Measurements from ENCODE around the gene MSI1. TPM values are rescaled to one million over a fixed set of nuclear protein-coding genes. Genes with fewer than 3 reads are reported as not detected.
A peak's percentile ranks its signal among the peaks of the same experiment; 100 is the strongest.

MSI1 gene
- total and polyA plus RNA-seq, 2 of the 13 experiments (the other 11 are each of a cell fraction or from before 2014, with no cell fraction given), result 0.09 to 0.46 TPM

DNA sequence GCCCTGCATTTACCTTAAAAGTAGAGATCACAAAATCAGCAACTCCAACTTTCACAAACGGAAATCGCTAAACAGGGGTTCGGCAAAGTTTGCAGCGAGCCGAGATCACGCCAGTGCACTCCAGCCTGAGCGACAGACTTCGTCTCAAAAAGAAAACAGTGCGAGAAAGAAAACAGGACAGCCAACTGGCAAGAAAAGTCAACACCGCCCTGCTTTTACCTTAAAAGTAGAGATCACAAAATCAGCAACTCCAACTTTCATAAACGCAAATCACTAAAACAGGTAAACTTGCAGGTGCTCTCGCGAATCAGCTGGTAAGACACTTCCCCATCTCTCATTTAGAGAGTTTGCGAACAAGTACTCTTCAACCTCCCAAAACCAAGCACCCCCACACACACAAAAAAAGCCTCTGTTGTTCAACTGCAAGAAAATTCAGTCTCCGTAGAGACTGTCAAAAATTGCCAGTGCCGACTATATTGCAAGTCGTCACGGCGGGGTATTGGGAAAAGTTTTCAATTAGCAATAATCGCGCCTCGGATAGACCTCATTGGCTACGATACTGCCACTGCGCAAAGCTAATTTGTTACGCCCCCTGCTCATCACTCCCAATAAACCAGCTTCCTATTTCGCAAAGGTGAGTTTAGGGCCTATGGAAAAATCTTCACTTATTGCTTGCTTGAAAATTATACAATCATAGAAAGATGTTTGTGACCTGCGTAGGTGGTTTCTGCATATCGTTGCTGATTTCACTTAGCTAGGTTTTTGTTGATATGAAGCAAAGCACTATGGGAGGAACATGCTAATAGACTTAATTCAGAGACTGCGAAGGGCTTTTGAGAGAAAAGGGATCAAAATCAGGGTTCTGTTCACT is 76.1 kb downstream of the MSI1 start, which contains the start of gene RNU4-1 (continued):
- TF ChIP-seq, protein P1, sequence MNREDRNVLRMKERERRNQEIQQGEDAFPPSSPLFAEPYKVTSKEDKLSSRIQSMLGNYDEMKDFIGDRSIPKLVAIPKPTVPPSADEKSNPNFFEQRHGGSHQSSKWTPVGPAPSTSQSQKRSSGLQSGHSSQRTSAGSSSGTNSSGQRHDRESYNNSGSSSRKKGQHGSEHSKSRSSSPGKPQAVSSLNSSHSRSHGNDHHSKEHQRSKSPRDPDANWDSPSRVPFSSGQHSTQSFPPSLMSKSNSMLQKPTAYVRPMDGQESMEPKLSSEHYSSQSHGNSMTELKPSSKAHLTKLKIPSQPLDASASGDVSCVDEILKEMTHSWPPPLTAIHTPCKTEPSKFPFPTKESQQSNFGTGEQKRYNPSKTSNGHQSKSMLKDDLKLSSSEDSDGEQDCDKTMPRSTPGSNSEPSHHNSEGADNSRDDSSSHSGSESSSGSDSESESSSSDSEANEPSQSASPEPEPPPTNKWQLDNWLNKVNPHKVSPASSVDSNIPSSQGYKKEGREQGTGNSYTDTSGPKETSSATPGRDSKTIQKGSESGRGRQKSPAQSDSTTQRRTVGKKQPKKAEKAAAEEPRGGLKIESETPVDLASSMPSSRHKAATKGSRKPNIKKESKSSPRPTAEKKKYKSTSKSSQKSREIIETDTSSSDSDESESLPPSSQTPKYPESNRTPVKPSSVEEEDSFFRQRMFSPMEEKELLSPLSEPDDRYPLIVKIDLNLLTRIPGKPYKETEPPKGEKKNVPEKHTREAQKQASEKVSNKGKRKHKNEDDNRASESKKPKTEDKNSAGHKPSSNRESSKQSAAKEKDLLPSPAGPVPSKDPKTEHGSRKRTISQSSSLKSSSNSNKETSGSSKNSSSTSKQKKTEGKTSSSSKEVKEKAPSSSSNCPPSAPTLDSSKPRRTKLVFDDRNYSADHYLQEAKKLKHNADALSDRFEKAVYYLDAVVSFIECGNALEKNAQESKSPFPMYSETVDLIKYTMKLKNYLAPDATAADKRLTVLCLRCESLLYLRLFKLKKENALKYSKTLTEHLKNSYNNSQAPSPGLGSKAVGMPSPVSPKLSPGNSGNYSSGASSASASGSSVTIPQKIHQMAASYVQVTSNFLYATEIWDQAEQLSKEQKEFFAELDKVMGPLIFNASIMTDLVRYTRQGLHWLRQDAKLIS (CRISPR knock-in tag; IDR thresholded peaks at IDR 0.05), result peak; percentile 88; the same call in 1 of the 2 replicates
- TF ChIP-seq ZNF800 (CRISPR knock-in tag; IDR thresholded peaks at IDR 0.05) (peak; percentile 85), STAG1 (CRISPR knock-in tag; IDR thresholded peaks at IDR 0.05) (0 out of 2 replicates have a peak, but pooled peaks have one; percentile 1), FOSL1 (CRISPR knock-in tag; IDR thresholded peaks at IDR 0.05; ENCODE audit: borderline replicate concordance) (no peak), EED (CRISPR knock-in tag; IDR thresholded peaks at IDR 0.05) (no peak), ZNF451 (CRISPR knock-in tag; IDR thresholded peaks at IDR 0.05) (0 out of 2 replicates have a peak, but pooled peaks have one; percentile 34), ZNF574 (CRISPR knock-in tag; IDR thresholded peaks at IDR 0.05) (peak; percentile 80), ZNF746 (CRISPR knock-in tag; IDR thresholded peaks at IDR 0.05) (no peak), MBD4 (IDR thresholded peaks at IDR 0.05; ENCODE audit: borderline replicate concordance, low read length) (peak; percentile 92), KDM5B (CRISPR knock-in tag; IDR thresholded peaks at IDR 0.05; ENCODE audit: borderline replicate concordance) (no peak), PHB2 (IDR thresholded peaks at IDR 0.05; ENCODE audit: partially characterized antibody) (no peak), POGZ (CRISPR knock-in tag; IDR thresholded peaks at IDR 0.05) (peak; percentile 57; the same call in 1 of the 2 replicates), DNMT3B (CRISPR knock-in tag; conservative IDR thresholded peaks at IDR 0.05) (no peak; the same call in 1 of the 2 replicates), HOXA9 (CRISPR knock-in tag; IDR thresholded peaks at IDR 0.05; ENCODE audit: borderline replicate concordance) (peak; percentile 82), TP53 (CRISPR knock-in tag; conservative IDR thresholded peaks at IDR 0.05) (peak; percentile 20; the same call in 1 of the 2 replicates), ZMAT5 (CRISPR knock-in tag; IDR thresholded peaks at IDR 0.05; ENCODE audit: borderline replicate concordance, low read depth) (no peak)
- TF ChIP-seq, protein P2, sequence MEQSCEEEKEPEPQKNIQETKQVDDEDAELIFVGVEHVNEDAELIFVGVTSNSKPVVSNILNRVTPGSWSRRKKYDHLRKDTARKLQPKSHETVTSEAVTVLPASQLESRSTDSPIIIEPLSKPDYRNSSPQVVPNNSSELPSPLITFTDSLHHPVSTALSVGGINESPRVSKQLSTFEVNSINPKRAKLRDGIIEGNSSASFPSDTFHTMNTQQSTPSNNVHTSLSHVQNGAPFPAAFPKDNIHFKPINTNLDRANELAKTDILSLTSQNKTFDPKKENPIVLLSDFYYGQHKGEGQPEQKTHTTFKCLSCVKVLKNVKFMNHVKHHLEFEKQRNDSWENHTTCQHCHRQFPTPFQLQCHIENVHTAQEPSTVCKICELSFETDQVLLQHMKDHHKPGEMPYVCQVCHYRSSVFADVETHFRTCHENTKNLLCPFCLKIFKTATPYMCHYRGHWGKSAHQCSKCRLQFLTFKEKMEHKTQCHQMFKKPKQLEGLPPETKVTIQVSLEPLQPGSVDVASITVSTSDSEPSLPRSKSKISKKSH (CRISPR knock-in tag; IDR thresholded peaks at IDR 0.05; ENCODE audit: borderline replicate concordance), result no peak
